Right lobe of liver (tissue), 4 donors: Measurements from ENCODE around the gene HLF.

Experiments used
- POLR2A ChIP-seq: fragments of 450-650 bp; IDR thresholded peaks from one replicate; pipeline ENCODE4 v1.6.1; 2017; ENCODE audit warnings: antibody characterized with exemption, mild to moderate bottlenecking
- TF ChIP-seq, protein P1 (sequence below), 4 donors: fragments of 200-600 bp in 3 of 4; fragments of 450-650 bp in 1 of 4; IDR thresholded peaks; one replicate each; pipeline versions ENCODE4 v1.5.1 to v1.8.0; 2016 to 2022; ENCODE audit warnings: antibody characterized with exemption in 4 of 4, mild to moderate bottlenecking in 2 of 4
- donor health status: DM: no; HTN: no; CAD: no.
- donor health status: DM: no; HTN: no; CAD: no.
- donor health status: DM: no; HTN: yes; CAD: no.

DNA sequence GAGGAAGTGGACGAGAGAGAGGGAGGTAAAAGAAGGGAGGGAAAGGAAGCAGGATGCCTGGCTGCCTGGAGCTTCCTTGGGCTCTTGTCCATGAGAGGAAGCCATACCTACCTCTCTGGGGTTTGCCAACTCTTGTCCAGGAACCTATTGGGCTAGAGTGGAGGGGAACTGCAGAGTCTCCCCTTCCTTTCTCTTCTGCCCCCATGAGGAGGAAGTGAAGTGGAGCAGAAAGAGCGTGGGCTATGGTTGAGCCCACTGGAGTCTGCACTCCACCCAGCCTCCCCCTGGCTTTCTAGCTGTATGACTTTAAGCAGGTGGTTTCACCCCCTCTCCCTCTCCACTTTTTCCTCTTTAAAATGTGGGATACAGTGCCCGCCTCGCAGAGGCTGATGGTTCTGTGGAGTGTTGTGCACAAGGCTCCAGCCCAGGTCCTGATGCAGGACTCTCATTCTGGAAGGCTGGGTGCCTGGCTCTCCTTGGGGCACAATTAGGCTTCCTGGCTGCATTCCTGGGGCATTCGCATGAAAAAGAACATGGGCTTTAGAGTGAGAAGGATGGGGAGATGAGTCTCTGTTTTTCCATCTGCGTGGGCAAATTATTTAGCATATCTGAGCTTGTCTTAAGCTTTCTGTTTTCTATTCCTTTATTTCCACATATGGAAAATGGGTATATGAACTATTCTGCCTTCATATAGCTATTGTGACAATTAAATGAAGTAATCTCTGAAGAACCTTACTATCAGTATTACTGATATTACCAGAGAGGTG lies 40.7 kb downstream of the HLF start:
- TF ChIP-seq, protein P1, sequence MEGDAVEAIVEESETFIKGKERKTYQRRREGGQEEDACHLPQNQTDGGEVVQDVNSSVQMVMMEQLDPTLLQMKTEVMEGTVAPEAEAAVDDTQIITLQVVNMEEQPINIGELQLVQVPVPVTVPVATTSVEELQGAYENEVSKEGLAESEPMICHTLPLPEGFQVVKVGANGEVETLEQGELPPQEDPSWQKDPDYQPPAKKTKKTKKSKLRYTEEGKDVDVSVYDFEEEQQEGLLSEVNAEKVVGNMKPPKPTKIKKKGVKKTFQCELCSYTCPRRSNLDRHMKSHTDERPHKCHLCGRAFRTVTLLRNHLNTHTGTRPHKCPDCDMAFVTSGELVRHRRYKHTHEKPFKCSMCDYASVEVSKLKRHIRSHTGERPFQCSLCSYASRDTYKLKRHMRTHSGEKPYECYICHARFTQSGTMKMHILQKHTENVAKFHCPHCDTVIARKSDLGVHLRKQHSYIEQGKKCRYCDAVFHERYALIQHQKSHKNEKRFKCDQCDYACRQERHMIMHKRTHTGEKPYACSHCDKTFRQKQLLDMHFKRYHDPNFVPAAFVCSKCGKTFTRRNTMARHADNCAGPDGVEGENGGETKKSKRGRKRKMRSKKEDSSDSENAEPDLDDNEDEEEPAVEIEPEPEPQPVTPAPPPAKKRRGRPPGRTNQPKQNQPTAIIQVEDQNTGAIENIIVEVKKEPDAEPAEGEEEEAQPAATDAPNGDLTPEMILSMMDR (IDR thresholded peaks at IDR 0.05) = no peak
- TF ChIP-seq POLR2A = no peak
